ENCODE data around the gene ATG7.
"Not testable (repeated sequence)": the region's sequence is repeated elsewhere in the genome, so short reads cannot be mapped to it uniquely, and the experiment has no call there.

Gene ATG7

GRCh38 chr3:11407644-11408043 lies 135.4 kb downstream of the ATG7 start:
- no peak for TF ChIP-seq CTCF (IDR thresholded peaks at IDR 0.05; ENCODE audit: low read depth, low read length, missing control alignments)
- H3K4me3 ChIP-seq (replicated peaks; ENCODE audit: low read depth, low read length), result no peak overlapping the region
- DNase-seq (ENCODE audit: extremely low read depth, low read depth), result no peak

GRCh38 chr3:11408324-11408859 lies 136.2 kb downstream of the ATG7 start:
- H3K4me3 ChIP-seq (replicated peaks; ENCODE audit: low read depth, low read length); DNase-seq (ENCODE audit: extremely low read depth, low read depth): not testable (repeated sequence)

- H3K4me3 ChIP-seq (replicated peaks; ENCODE audit: low read depth, low read length), result no peak overlapping the region
- no peak for TF ChIP-seq CTCF (IDR thresholded peaks at IDR 0.05; ENCODE audit: low read depth, low read length, missing control alignments)
- DNase-seq (ENCODE audit: extremely low read depth, low read depth), result no peak
Observed at GRCh38 chr3:11410564-11410963, 138.4 kb downstream of the ATG7 start.

- no peak for DNase-seq (ENCODE audit: extremely low read depth, low read depth)
Observed at GRCh38 chr3:11411956-11412355, 139.8 kb downstream of the ATG7 start.

GRCh38 chr3:11413071-11413470 lies 140.9 kb downstream of the ATG7 start:
- no peak for DNase-seq (ENCODE audit: extremely low read depth, low read depth)
- no peak overlapping the region for H3K4me3 ChIP-seq (replicated peaks; ENCODE audit: low read depth, low read length)
- no peak for TF ChIP-seq CTCF (IDR thresholded peaks at IDR 0.05; ENCODE audit: low read depth, low read length, missing control alignments)

More at GRCh38 chr3:11411956-11412355, 139.8 kb downstream of the ATG7 start:
- no peak for TF ChIP-seq CTCF (IDR thresholded peaks at IDR 0.05; ENCODE audit: low read depth, low read length, missing control alignments)
- H3K4me3 ChIP-seq (replicated peaks; ENCODE audit: low read depth, low read length), result no peak overlapping the region

- DNase-seq (ENCODE audit: extremely low read depth, low read depth), result no peak
- no peak for TF ChIP-seq CTCF (IDR thresholded peaks at IDR 0.05; ENCODE audit: low read depth, low read length, missing control alignments)
- no peak overlapping the region for H3K4me3 ChIP-seq (replicated peaks; ENCODE audit: low read depth, low read length)
Observed at GRCh38 chr3:11415099-11415498, 142.9 kb downstream of the ATG7 start.

GRCh38 chr3:11420066-11420465 lies 147.9 kb downstream of the ATG7 start:
- DNase-seq (ENCODE audit: extremely low read depth, low read depth), result no peak
- no peak for TF ChIP-seq CTCF (IDR thresholded peaks at IDR 0.05; ENCODE audit: low read depth, low read length, missing control alignments)
- H3K4me3 ChIP-seq (replicated peaks; ENCODE audit: low read depth, low read length), result no peak overlapping the region
